ENCODE results near the gene KLF12. TPM values are rescaled to one million over a fixed set of nuclear protein-coding genes. Genes with fewer than 3 reads are reported as not detected.

Gene KLF12
- total RNA-seq, 2 experiments from 2014 or later = 32.7 to 33.5 TPM

DNA sequence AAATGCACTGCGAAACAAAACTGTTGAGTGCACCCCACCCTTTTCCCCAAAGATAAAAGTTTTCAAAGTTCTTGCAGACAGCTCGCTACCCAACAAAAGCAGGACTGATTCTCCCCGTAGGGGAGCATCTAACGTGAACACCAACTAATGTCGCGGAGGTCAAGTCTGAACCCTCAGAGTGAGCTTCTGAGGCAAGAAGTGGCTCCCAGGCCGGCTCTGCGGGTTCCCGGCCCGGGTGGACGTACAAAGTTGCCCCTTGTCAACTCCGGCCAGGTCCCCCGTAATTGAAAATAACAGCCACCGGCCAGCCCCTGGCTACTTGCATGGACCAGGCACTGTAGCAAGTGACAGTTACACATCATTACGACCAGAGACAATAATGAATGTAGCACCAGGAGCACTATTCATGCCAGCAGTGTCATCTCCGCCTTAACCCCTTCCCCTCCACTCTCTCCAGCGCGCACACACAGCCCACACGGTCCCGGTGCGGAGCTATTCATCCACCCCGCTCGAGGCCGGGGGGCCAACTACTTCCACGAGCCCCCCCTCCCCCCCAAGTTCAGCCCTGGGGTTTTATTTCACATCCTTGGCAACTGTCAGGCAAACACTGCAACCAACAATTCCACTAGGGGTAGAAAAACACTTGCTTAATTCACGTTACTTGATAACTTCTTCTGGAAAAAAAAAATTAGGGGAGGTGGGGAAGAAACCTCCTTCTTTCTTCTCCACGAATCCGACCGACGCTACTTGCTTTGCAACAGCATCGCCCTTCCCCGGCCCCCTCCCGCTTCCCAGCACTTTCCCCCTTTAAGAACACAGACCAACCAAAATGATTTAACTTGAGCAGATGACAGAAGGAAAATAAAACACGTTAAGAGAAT is 1.2 kb downstream of the KLF12 start:
- H3K36me3 Mint-ChIP-seq (ENCODE audit: low read depth) = peaks cover 11% of the 10 kb centered on the region
- peaks cover 42% of the 10 kb centered on the region for H3K4me1 Mint-ChIP-seq
- H3K4me3 Mint-ChIP-seq = peak overlapping the region; percentile 97
- CTCF ChIA-PET = interaction anchor here (1.1 to 11.3 kb wide), 4 partner anchors 8 to 154 kb away, joined by 3 to 76 read pairs (median 4); no protein-coding TSS in a partner anchor
- peak; percentile 54 for DNase-seq
- POLR2A ChIA-PET = interaction anchor here (0.6 to 8.1 kb wide), 20 partner anchors 9 to 395 kb away, joined by 3 to 146 read pairs (median 5); no protein-coding TSS in a partner anchor
- H3K9me3 Mint-ChIP-seq = no peaks in the 10 kb centered on the region
- H3K27me3 Mint-ChIP-seq = no peaks in the 10 kb centered on the region
- H3K27ac Mint-ChIP-seq = peak overlapping the region; percentile 100

DNA sequence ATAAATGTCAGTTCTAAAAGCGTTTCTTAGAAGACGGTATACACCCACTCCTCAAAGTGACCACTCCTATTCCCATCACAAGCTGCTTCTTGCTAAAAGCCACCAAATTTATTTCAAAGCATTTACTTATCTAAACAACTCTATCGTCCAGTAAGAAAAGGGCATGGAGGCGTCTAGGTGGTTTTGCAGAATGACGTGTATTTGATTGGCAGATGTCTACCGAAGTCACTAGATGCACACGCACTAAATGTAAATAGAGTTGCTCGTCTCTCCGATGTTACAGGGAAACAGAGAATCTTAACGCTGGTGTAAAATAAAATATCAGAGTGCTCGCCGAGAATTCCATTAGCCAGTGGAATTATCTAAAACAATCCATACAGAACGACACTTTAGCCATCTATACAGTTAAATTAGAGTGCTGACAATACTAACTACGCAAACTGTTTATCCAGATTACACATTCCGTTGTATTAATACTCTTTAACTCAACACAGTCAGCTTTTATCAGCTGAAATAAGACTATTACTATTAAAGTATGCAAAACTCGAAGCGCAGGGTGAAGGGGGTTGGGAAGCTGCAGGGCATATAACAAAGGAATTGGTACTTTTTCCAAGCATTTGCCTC is 1.9 kb downstream of the KLF12 start:
- DNase-seq = peak; percentile 49
- Mint-ChIP-seq H3K36me3 (ENCODE audit: low read depth) (peaks cover 11% of the 10 kb centered on the region), H3K4me3 (peak overlapping the region; percentile 97), H3K9me3 (no peaks in the 10 kb centered on the region), H3K4me1 (peaks cover 47% of the 10 kb centered on the region), H3K27ac (peak overlapping the region; percentile 100), H3K27me3 (no peaks in the 10 kb centered on the region)
- POLR2A ChIA-PET = interaction anchor here (0.8 to 8.1 kb wide), 23 partner anchors 8 to 430 kb away, joined by 3 to 146 read pairs (median 4); no protein-coding TSS in a partner anchor
- CTCF ChIA-PET = interaction anchor here (1.4 to 11.3 kb wide), 3 partner anchors 9 to 155 kb away, joined by 3 to 76 read pairs (median 4); no protein-coding TSS in a partner anchor

DNA sequence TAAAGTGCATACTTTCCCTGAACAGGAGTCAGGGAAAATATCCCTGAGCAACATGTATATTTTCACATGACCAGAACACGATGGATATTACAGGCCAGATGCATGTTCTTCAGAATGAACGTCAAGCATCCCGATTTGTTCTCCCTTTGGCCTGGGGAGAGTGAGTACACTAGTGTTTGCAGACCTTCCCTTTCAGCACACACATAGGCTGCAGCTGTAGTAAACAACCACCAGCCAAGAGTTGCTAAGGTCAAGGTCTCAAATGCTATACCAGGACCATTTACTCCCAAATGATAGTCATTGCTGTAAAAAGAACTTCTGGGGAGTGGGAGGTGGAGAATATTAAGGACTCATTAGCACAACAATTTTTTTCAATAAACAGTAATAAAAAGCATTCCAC is 3.0 kb downstream of the KLF12 start:
- no peaks in the 10 kb centered on the region for H3K9me3 Mint-ChIP-seq
- peak overlapping the region; percentile 51 for H3K4me3 Mint-ChIP-seq
- H3K4me1 Mint-ChIP-seq = peaks cover 50% of the 10 kb centered on the region
- ChIA-PET POLR2A (interaction anchor here (0.8 to 8.1 kb wide), 14 partner anchors 14 to 429 kb away, joined by 3 to 146 read pairs (median 11); no protein-coding TSS in a partner anchor), CTCF (interaction anchor here (11.3 kb wide), 1 partner anchor 156 kb away, joined by 76 read pairs; no protein-coding TSS in a partner anchor)
- H3K27me3 Mint-ChIP-seq = no peaks in the 10 kb centered on the region
- H3K27ac Mint-ChIP-seq = peak overlapping the region; percentile 100
- DNase-seq = no peak
- H3K36me3 Mint-ChIP-seq (ENCODE audit: low read depth) = peaks cover 11% of the 10 kb centered on the region

DNA sequence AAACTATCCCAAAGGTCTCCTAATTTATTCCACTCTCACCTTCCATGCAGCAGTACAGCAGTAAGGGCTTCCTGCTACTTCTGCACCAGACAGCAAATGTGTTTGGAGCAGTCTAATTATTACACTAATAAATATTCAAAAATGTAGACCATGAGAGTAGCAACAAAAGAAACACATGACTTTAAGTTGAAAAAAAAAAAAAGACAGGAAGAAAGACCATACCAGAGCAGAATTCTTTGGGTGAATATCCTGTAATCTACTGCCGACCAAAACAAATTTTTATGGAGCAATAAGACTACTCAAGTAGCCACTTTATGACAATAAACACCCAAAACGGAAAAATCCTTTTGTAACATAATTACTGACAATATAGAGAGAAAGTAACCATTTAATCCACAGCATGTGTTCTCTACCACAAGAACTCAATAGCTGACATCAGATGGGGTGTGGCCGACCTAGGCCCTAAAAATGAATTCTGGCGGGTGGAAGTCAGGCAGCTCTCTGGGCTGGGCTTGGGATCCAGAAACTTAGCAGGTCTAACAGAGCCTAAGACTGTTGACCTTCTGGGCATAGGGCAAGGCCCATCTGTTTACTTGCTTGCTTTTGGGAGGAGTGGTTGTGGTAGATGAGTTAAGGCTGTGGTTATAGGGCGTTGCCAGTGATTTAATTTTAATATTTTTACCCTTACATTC is 4.6 kb downstream of the KLF12 start:
- H3K36me3 Mint-ChIP-seq (ENCODE audit: low read depth) = peaks cover 14% of the 10 kb centered on the region
- CTCF ChIA-PET = interaction anchor here (1.7 to 11.3 kb wide), 2 partner anchors 67 to 157 kb away, joined by 8 to 76 read pairs; no protein-coding TSS in a partner anchor
- no peaks in the 10 kb centered on the region for H3K27me3 Mint-ChIP-seq
- H3K9me3 Mint-ChIP-seq = no peaks in the 10 kb centered on the region
- peak overlapping the region; percentile 51 for H3K4me3 Mint-ChIP-seq
- H3K27ac Mint-ChIP-seq = peak overlapping the region; percentile 100
- POLR2A ChIA-PET = interaction anchor here (0.6 to 8.1 kb wide), 15 partner anchors 12 to 364 kb away, joined by 3 to 146 read pairs (median 3); no protein-coding TSS in a partner anchor
- DNase-seq = peak; percentile 57
- peaks cover 52% of the 10 kb centered on the region for H3K4me1 Mint-ChIP-seq

DNA sequence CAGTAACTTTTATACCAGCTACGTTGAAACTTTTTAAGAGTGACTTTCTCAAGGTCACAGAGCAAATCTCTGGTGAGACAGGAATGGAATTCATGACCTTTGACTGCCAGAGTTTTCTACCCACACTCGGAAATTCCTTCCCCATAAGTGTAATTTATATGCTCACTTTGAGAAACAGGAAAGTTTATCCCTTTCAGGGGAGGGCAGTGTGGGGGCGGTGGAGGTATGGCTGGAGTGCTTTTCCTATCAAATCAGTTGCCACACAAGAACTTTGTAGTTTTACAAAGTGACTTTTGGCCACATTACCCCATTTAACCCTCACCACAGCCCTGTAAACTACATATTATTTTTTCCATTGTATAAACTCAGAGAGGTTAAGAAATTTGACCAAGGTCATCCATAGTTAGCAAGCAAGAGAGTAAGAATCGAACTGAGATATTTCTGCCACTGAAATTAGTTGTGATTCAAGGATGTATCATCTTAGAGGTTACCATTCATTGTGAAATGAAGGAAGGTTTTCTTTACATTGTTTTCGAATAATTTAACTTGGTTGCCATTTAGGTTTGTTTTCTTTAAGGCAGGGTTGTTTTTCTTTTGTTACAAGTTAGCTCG is 5.9 kb downstream of the KLF12 start:
- H3K36me3 Mint-ChIP-seq (ENCODE audit: low read depth) = peaks cover 9% of the 10 kb centered on the region
- H3K4me3 Mint-ChIP-seq = no peak overlapping the region
- H3K9me3 Mint-ChIP-seq = no peaks in the 10 kb centered on the region
- peak overlapping the region; percentile 50 for H3K27ac Mint-ChIP-seq
- CTCF ChIA-PET = interaction anchor here (1.0 to 11.3 kb wide), 2 partner anchors 66 to 159 kb away, joined by 3 to 76 read pairs; no protein-coding TSS in a partner anchor
- no peaks in the 10 kb centered on the region for H3K27me3 Mint-ChIP-seq
- peaks cover 58% of the 10 kb centered on the region for H3K4me1 Mint-ChIP-seq
- POLR2A ChIA-PET = interaction anchor here (3.0 kb wide), 1 partner anchor 160 kb away, joined by 14 read pairs; no protein-coding TSS in a partner anchor
- DNase-seq = no peak

DNA sequence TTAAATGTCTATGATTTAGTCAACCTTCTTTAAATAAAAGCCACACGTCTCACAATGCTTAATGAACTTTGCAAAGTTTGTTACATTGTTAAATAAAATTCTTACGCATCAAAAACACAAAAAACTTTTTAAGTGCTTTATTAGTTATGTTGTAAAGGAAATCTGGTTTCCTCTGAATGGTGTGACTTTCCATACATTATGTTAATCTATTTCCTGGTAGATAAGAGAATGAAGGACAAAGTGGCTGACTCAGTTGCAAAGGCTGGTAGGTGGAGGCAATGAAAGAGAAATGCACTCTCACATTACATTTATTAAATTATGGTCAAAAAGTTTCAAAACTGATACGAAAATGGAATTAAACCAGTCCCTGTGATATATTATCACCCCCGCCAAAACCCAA is 15.9 kb downstream of the KLF12 start:
- peaks cover 21% of the 10 kb centered on the region for H3K9me3 Mint-ChIP-seq

DNA sequence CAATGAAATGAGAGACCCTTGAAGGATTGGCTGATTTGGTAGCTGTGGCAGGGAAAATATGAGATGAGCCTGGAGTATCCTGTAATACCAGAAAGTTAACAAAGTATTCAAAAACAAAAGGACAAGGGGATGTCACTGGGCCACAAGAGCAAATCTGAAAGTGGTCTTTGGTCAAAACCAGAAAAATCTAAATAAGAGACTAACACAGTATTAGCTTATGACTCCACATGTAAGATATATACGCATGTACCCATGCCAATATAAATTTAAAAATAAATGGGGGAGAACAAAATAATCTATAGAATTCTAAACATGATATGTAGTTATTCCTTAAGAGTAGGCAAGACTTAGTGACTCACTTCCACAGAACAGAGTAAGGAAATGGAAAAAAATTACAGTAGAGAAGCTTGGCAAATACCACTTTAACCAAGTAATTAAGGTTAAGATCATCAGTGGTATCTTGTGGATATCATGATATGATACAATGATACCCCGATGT is 16.9 kb downstream of the KLF12 start:
- Mint-ChIP-seq H3K27ac (no peak overlapping the region), H3K4me3 (no peak overlapping the region), H3K27me3 (no peaks in the 10 kb centered on the region), H3K4me1 (peaks cover 49% of the 10 kb centered on the region), H3K9me3 (peaks cover 21% of the 10 kb centered on the region), H3K36me3 (ENCODE audit: low read depth) (peaks cover 68% of the 10 kb centered on the region)
- DNase-seq = no peak
- ChIA-PET POLR2A (interaction anchor here (1.1 kb wide), 1 partner anchor 13 kb away, joined by 5 read pairs; no protein-coding TSS in a partner anchor), CTCF (no interaction called here)

More for the DNA sequence above, 15.9 kb downstream of the KLF12 start:
- CTCF ChIA-PET = no interaction called here
- POLR2A ChIA-PET = no interaction called here
- Mint-ChIP-seq H3K27me3 (no peaks in the 10 kb centered on the region), H3K4me3 (no peak overlapping the region), H3K27ac (no peak overlapping the region), H3K4me1 (peaks cover 43% of the 10 kb centered on the region), H3K36me3 (ENCODE audit: low read depth) (peaks cover 60% of the 10 kb centered on the region)
- DNase-seq = no peak

DNA sequence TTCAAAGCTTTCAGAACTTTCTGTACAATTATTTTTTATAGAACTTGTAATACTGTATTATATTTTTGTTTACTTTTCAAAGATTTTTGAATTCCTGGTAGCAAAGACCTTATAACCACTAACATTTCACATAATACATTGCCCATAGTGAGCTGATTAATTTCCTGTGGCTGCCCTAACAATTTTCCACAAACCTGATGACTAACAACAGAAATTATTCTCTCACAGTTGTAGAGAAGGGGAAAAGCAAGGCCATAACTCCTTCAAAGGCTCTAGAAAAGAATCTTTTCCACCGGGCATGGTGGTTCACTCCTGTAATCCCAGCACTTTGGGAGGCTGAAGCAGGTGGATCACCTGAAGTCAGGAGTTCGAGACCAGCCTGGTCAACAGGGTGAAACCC is 19.1 kb downstream of the KLF12 start:
- no peaks in the 10 kb centered on the region for H3K27me3 Mint-ChIP-seq
- ChIA-PET POLR2A (interaction anchor here (0.9 kb wide), 1 partner anchor 15 kb away, joined by 3 read pairs; no protein-coding TSS in a partner anchor), CTCF (no interaction called here)
- H3K4me1 Mint-ChIP-seq = peaks cover 55% of the 10 kb centered on the region
- no peak for DNase-seq
- no peak overlapping the region for H3K27ac Mint-ChIP-seq
- peaks cover 23% of the 10 kb centered on the region for H3K9me3 Mint-ChIP-seq
- H3K36me3 Mint-ChIP-seq (ENCODE audit: low read depth) = peaks cover 61% of the 10 kb centered on the region
- H3K4me3 Mint-ChIP-seq = no peak overlapping the region

DNA sequence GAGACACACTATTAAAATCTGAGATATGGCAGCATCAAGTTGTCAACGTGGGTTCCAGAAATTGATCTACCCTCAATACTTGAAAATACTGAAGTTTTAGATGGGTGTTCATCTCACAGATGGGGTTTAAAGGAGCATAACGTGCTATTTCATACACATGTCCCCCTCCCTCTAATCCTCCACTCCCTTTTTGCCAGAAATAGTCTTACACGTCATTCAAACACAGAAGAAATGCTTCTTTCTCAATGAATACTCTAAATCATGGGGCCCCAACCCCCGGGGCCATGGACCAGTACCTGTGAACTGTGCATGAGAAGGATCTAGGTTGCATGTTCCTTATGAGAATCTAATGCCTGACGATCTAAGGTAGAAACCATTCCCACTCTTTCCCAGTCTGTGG is 19.6 kb downstream of the KLF12 start:
- Mint-ChIP-seq H3K9me3 (peaks cover 27% of the 10 kb centered on the region), H3K36me3 (ENCODE audit: low read depth) (peaks cover 61% of the 10 kb centered on the region), H3K4me3 (no peak overlapping the region), H3K4me1 (peaks cover 59% of the 10 kb centered on the region), H3K27ac (no peak overlapping the region), H3K27me3 (no peaks in the 10 kb centered on the region)
- CTCF ChIA-PET = no interaction called here
- POLR2A ChIA-PET = interaction anchor here (0.9 kb wide), 1 partner anchor 15 kb away, joined by 3 read pairs; no protein-coding TSS in a partner anchor
- no peak for DNase-seq

DNA sequence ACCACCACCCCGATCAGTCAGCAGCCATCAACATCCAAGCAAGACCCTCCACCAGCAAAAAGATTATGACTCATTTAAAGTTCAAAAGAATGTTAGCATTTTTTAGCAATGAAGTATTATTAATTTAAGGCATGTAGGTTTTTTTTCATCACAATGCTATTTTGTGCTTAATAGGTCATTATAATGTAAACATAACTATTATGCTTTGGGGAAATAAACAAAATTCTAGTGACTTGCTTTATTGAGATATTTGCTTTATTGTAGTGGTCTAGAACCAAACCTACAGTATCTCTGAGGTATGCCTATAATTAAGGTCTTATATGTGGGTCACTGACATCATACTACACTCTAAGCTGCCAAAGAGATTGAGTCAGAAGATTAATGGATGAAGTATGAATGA is 20.0 kb downstream of the KLF12 start:
- no peak for DNase-seq
- Mint-ChIP-seq H3K4me1 (peaks cover 60% of the 10 kb centered on the region), H3K36me3 (ENCODE audit: low read depth) (peaks cover 57% of the 10 kb centered on the region), H3K27ac (no peak overlapping the region), H3K9me3 (peaks cover 23% of the 10 kb centered on the region), H3K4me3 (no peak overlapping the region), H3K27me3 (no peaks in the 10 kb centered on the region)
- POLR2A ChIA-PET = no interaction called here
- CTCF ChIA-PET = no interaction called here

DNA sequence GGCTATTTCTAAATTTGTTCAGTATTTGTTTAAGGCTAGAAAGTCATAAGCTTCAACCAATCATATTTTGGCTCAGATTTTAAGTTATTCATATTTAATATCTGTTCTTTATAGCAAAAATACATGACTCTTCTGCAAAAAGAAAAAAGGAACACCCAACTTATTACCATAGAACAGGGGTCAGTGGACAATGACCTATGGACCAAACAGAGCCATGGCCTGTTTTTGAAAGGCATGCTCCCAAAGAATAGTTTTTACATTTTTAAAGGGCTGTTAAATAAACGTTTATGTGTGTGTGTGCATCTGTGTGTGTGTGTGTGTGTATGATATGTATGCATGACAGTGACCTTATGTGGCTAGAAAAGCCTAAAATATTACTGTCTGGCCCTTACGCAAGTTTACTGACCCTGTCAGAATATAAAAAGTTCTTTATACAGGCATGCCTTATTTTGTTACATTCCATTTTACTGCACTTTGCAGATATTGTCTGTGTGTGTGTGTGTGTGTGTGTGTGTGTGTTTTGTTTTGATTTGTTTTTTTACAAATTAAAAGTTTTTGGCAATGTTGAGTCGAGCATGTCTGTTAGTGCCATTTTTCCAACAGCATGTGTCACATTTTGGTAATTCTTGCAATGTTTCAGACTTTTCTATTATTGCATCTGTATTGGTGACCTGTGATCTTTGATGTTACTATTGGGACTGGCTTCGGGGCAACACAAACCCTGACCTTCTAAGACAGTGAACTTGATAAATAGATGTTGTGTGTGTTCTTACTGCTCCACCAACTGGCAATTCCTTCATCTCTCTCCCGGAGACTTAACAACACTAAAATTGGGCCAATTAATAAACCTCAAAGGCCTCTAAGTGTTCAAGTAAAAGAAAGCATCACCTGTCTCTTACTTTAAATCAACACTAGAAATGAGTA is 22.0 kb downstream of the KLF12 start:
- H3K27me3 Mint-ChIP-seq = no peaks in the 10 kb centered on the region
- H3K9me3 Mint-ChIP-seq = peaks cover 12% of the 10 kb centered on the region
- ChIA-PET POLR2A (no interaction called here), CTCF (no interaction called here)
- peaks cover 46% of the 10 kb centered on the region for H3K4me1 Mint-ChIP-seq
- no peak overlapping the region for H3K4me3 Mint-ChIP-seq
- no peak overlapping the region for H3K27ac Mint-ChIP-seq
- no peak for DNase-seq
- peaks cover 49% of the 10 kb centered on the region for H3K36me3 Mint-ChIP-seq (ENCODE audit: low read depth)
